Right lobe of liver (tissue), 4 donors: ENCODE results near the gene PCGF5.

Source experiments
- CTCF ChIP-seq, 4 donors: fragments of 200-600 bp in 3 of 4; fragments of 450-650 bp in 1 of 4; IDR thresholded peaks; one replicate each; pipeline versions ENCODE4 v1.5.1 to v1.8.0; 2016 to 2022; ENCODE audit warnings: antibody characterized with exemption in 4 of 4, mild to moderate bottlenecking in 2 of 4
- POLR2A ChIP-seq: fragments of 450-650 bp; IDR thresholded peaks from one replicate; pipeline ENCODE4 v1.6.1; 2017; ENCODE audit warnings: antibody characterized with exemption, mild to moderate bottlenecking
- donor health status: DM: no; HTN: no; CAD: no.
- donor health status: DM: no; HTN: no; CAD: no.
- donor health status: DM: no; HTN: yes; CAD: no.

GRCh38 chr10:91210435-91210834, 10.0 kb upstream of the PCGF5 start:
- TF ChIP-seq CTCF (IDR thresholded peaks at IDR 0.05) (no peak), POLR2A (no peak)
